ENCODE data around the gene ENTPD2. TPM values are rescaled to one million over a fixed set of nuclear protein-coding genes. Genes with fewer than 3 reads are reported as not detected.
A peak's percentile ranks its signal among the peaks of the same experiment; 100 is the strongest.

The ENTPD2 gene
- total RNA-seq, 1 experiment from 2014 or later: 31.5 TPM

- CTCF ChIA-PET: interaction anchor here (0.6 to 3.3 kb wide), 9 partner anchors 21 to 152 kb away, joined by 3 to 13 read pairs (median 4); no protein-coding TSS in a partner anchor
- Mint-ChIP-seq H3K36me3 (ENCODE audit: insufficient read depth, unreplicated experiment) (peaks cover 29% of the 10 kb centered on the region), H3K27ac (ENCODE audit: low read depth, unreplicated experiment) (peak within 1 kb of the TSS; percentile 89), H3K27me3 (ENCODE audit: insufficient read depth, unreplicated experiment) (no peaks in the 10 kb centered on the region), H3K9me3 (ENCODE audit: unreplicated experiment) (no peaks in the 10 kb centered on the region), H3K4me3 (ENCODE audit: unreplicated experiment) (peak within 1 kb of the TSS; percentile 90), H3K4me1 (ENCODE audit: insufficient read depth, unreplicated experiment) (peaks cover 40% of the 10 kb centered on the region)
- no TSS peak for BruUV-seq (replicated peaks)
- POLR2A ChIA-PET: interaction anchor here (0.6 to 2.9 kb wide), 31 partner anchors 9 to 978 kb away, joined by 3 to 22 read pairs (median 6); partner anchors contain the start of genes CLIC3, CYSRT1, DPP7 and EHMT1
- DNase-seq (ENCODE audit: unreplicated experiment): peak; percentile 99
- intact Hi-C loops (cut with micrococcal nuclease): no loop called here
- TF ChIP-seq, protein P1, sequence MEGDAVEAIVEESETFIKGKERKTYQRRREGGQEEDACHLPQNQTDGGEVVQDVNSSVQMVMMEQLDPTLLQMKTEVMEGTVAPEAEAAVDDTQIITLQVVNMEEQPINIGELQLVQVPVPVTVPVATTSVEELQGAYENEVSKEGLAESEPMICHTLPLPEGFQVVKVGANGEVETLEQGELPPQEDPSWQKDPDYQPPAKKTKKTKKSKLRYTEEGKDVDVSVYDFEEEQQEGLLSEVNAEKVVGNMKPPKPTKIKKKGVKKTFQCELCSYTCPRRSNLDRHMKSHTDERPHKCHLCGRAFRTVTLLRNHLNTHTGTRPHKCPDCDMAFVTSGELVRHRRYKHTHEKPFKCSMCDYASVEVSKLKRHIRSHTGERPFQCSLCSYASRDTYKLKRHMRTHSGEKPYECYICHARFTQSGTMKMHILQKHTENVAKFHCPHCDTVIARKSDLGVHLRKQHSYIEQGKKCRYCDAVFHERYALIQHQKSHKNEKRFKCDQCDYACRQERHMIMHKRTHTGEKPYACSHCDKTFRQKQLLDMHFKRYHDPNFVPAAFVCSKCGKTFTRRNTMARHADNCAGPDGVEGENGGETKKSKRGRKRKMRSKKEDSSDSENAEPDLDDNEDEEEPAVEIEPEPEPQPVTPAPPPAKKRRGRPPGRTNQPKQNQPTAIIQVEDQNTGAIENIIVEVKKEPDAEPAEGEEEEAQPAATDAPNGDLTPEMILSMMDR (IDR thresholded peaks at IDR 0.05; ENCODE audit: unreplicated experiment): no peak
Measured at GRCh38 chr9:137086531-137087408, 32.9 kb upstream of the ENTPD2 start, which contains the start of gene MAN1B1. Gene MAN1B1, plus strand, starts transcription at chr9:137086985. Its CDS starts 15 bp downstream, at chr9:137087000.

- TF ChIP-seq, protein P1 (IDR thresholded peaks at IDR 0.05; ENCODE audit: unreplicated experiment): no peak
- Mint-ChIP-seq H3K27me3 (ENCODE audit: insufficient read depth, unreplicated experiment) (no peaks in the 10 kb centered on the region), H3K27ac (ENCODE audit: low read depth, unreplicated experiment) (peak overlapping the region; percentile 89), H3K4me1 (ENCODE audit: insufficient read depth, unreplicated experiment) (peaks cover 40% of the 10 kb centered on the region), H3K36me3 (ENCODE audit: insufficient read depth, unreplicated experiment) (peaks cover 22% of the 10 kb centered on the region), H3K9me3 (ENCODE audit: unreplicated experiment) (no peaks in the 10 kb centered on the region), H3K4me3 (ENCODE audit: unreplicated experiment) (peak overlapping the region; percentile 90)
- intact Hi-C loops (cut with micrococcal nuclease): no loop called here
- BruUV-seq (replicated peaks): no TSS peak
- POLR2A ChIA-PET: interaction anchor here (0.6 to 2.9 kb wide), 30 partner anchors 9 to 533 kb away, joined by 3 to 22 read pairs (median 6); partner anchors contain the start of genes CLIC3, CYSRT1, DPP7 and EHMT1
- CTCF ChIA-PET: interaction anchor here (0.6 to 3.3 kb wide), 8 partner anchors 18 to 415 kb away, joined by 3 to 13 read pairs (median 6); no protein-coding TSS in a partner anchor
- peak; percentile 38 for DNase-seq (ENCODE audit: unreplicated experiment)
Measured at GRCh38 chr9:137085920-137086530, 32.2 kb upstream of the ENTPD2 start.

- no peak for DNase-seq (ENCODE audit: unreplicated experiment)
- POLR2A ChIA-PET: interaction anchor here (0.8 to 2.9 kb wide), 9 partner anchors 9 to 156 kb away, joined by 3 to 16 read pairs (median 9); partner anchors contain the start of genes RNF224, SAPCD2, TPRN and TUBB4B
Measured at GRCh38 chr9:137084526-137084925, 30.7 kb upstream of the ENTPD2 start.

More at GRCh38 chr9:137084526-137084925, 30.7 kb upstream of the ENTPD2 start:
- H3K4me3 Mint-ChIP-seq (ENCODE audit: unreplicated experiment): no peak overlapping the region
- H3K9me3 Mint-ChIP-seq (ENCODE audit: unreplicated experiment): no peaks in the 10 kb centered on the region
- BruUV-seq (replicated peaks): no TSS peak
- H3K27me3 Mint-ChIP-seq (ENCODE audit: insufficient read depth, unreplicated experiment): no peaks in the 10 kb centered on the region
- intact Hi-C loops (cut with micrococcal nuclease): no loop called here
- TF ChIP-seq, protein P1 (IDR thresholded peaks at IDR 0.05; ENCODE audit: unreplicated experiment): no peak
- CTCF ChIA-PET: interaction anchor here (0.6 to 3.8 kb wide), 4 partner anchors 16 to 187 kb away, joined by 3 to 23 read pairs (median 6); no protein-coding TSS in a partner anchor
- H3K36me3 Mint-ChIP-seq (ENCODE audit: insufficient read depth, unreplicated experiment): peaks cover 8% of the 10 kb centered on the region
- peaks cover 38% of the 10 kb centered on the region for H3K4me1 Mint-ChIP-seq (ENCODE audit: insufficient read depth, unreplicated experiment)
- H3K27ac Mint-ChIP-seq (ENCODE audit: low read depth, unreplicated experiment): peak overlapping the region; percentile 89

All from MCF 10A (cell line).